ENCODE results near the gene RPGRIP1L.

RPGRIP1L gene

DNA sequence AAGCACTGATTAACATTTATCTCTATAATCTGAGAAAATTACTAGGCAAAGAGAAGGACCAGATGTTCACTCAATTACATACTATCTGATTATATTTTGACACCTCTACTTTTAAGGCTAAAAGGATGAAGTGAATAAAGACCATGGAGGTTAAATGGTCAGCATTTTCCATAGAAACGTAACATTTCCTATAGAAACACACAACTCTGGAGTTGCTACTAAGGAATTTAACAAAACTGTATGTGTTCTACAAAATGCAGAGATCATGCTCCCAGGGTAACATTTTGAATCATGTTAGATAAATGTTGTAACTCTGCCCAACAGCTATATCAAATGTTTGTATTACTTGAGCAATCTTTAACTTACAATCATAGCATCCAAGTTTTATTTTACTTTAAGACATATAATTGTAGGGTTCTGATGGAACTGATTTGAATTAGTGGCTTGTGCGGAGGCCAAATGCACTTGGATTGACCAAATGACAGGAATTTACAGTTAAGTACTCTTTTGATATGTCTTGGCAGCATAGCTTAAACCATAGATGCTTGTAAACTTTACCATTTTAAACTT lies 97.7 kb downstream of the RPGRIP1L start:
- TF ChIP-seq, protein P1, sequence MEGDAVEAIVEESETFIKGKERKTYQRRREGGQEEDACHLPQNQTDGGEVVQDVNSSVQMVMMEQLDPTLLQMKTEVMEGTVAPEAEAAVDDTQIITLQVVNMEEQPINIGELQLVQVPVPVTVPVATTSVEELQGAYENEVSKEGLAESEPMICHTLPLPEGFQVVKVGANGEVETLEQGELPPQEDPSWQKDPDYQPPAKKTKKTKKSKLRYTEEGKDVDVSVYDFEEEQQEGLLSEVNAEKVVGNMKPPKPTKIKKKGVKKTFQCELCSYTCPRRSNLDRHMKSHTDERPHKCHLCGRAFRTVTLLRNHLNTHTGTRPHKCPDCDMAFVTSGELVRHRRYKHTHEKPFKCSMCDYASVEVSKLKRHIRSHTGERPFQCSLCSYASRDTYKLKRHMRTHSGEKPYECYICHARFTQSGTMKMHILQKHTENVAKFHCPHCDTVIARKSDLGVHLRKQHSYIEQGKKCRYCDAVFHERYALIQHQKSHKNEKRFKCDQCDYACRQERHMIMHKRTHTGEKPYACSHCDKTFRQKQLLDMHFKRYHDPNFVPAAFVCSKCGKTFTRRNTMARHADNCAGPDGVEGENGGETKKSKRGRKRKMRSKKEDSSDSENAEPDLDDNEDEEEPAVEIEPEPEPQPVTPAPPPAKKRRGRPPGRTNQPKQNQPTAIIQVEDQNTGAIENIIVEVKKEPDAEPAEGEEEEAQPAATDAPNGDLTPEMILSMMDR (IDR thresholded peaks at IDR 0.05; ENCODE audit: extremely low read depth, missing control alignments), result no peak
- no peak for DNase-seq (ENCODE audit: low spot score)

DNA sequence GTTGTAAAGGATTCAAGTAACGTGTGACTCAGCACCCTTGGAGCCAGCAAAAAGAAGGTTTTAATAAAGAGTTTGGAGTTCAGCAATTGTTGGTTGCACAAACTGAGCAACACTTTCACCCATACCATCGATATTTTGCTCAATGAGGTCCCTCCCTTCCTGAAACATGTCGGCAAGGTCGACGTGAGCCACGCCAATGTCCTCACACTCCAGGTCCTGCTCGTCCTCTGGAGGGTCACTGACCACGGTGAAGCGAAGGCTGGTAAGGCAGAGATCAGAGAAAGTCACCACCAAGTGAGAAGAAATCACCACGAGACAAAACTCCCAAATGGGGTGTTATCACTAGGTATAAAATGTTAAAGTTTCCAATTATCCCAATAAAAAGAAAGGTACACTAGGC lies 98.3 kb downstream of the RPGRIP1L start:
- TF ChIP-seq, protein P1 (IDR thresholded peaks at IDR 0.05; ENCODE audit: extremely low read depth, missing control alignments), result no peak
- no peak for DNase-seq (ENCODE audit: low spot score)

DNA sequence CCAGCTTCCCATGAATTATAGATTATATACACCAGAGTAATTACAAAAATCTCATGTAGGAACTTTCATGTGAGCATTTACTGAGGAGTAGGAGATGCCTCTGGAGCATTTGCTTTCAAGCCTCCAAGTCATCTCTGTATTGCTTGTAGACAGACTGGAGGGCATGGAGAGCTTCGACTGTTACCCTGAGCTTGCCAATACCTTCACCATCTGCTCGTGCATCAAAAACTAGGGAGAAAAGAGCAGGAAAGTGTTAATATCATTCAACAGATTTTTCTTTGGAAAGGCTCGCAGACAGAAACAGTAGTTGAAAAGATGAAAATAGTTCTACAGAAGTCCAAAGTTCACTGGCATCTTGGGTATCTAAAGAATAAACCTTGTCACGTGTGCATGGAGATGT lies 101.7 kb downstream of the RPGRIP1L start:
- no peak for DNase-seq (ENCODE audit: low spot score)
- TF ChIP-seq, protein P1 (IDR thresholded peaks at IDR 0.05; ENCODE audit: extremely low read depth, missing control alignments), result no peak

DNA sequence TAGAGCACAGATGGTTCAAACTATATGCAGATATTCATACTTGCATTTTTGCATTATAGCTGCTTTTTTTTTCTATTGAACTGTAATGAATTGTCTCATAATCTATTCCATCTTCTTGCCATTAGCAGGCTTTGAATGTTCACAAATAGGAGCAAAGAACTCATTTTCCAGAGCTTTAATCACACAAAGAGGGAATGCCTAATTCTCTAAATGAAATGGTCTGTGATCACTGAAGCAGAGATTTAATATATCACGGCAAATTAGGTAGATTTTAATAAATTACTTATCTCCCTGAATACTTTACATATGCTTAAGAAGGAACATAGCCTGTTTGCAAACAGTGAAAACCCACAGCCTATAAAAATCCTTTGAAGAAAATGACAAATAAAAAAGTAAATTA lies 103.0 kb downstream of the RPGRIP1L start:
- no peak for DNase-seq (ENCODE audit: low spot score)
- TF ChIP-seq, protein P1 (IDR thresholded peaks at IDR 0.05; ENCODE audit: extremely low read depth, missing control alignments), result no peak

DNA sequence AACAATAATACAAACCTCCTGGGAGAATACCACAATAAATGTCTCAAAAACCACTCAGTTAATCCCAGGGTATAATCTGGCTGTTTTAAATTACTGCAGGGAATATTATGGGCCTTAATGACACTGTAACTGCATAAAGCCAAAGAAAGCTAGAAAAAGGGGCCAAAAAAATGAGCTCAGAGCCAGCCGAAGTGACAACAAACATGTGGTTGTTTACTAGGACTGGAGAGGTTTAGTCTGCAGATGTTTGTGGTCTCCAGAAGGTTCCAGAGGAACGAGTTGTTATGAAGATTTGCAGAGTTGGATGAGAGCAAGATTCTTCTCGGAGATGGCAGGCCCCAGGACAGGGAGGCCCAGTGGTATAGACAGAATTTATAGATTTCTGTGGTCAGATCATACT lies 103.5 kb downstream of the RPGRIP1L start:
- DNase-seq (ENCODE audit: low spot score), result no peak
- TF ChIP-seq, protein P1 (IDR thresholded peaks at IDR 0.05; ENCODE audit: extremely low read depth, missing control alignments), result no peak

DNA sequence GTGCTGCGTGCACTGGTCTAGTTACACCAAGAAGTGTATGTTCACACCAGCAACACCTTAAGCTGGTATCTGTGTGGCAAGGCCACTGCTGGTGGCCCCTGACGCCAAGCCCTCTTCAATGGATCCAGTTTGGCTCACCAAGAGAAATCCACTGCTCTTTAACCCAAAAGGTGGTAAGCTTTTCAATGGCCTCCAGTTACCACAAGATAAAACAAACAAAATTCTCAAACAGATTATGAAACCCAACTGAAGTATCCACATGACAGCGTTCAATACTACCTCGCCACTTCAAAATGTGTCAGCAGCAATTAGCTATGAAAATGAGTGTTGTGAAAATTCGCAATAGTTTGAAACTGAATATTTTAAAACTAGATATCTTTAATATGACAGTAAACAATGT lies 104.1 kb downstream of the RPGRIP1L start:
- TF ChIP-seq, protein P1 (IDR thresholded peaks at IDR 0.05; ENCODE audit: extremely low read depth, missing control alignments), result no peak

DNA sequence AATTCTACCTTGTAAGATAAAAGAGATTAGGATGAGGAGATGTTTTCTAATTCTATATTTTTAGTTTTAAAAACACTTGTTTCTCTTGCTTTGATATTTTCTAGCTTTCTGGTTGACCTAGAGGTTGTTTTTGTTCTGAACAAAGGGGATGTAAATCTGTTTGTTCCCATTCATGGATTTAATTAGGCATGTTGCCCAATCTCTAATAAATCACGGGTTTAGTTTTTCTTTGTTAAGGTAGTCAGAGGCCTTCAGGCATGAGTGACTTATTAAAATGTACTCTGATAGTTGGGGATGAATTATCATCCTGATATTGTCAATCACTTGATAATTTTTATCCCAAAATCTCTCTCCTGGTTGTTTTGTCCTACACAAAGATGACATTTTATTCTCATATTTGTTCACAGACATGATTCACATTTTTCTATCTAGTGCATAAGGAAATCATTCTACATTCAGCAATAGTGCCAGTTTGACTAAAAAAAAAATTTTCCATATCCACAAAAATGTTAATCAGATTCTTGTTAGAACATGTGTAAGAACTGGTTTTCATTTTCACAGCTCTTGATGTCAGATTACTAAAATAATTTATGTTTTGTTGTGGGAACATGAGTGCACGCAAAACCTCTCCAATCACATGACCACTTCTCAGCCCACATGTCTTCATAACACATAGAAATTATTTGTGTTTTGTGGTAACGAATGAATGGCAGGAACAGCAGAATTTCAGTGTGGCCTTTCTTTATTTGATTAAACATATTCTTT lies 105.0 kb downstream of the RPGRIP1L start:
- TF ChIP-seq, protein P1 (IDR thresholded peaks at IDR 0.05; ENCODE audit: extremely low read depth, missing control alignments), result no peak

More for the DNA sequence above, 104.1 kb downstream of the RPGRIP1L start:
- DNase-seq (ENCODE audit: low spot score), result no peak

More for the DNA sequence above, 105.0 kb downstream of the RPGRIP1L start:
- no peak for DNase-seq (ENCODE audit: low spot score)
